RWPE2 (cell line): Measurements from ENCODE around the gene TRMT2A.
A peak's percentile ranks its signal among the peaks of the same experiment; 100 is the strongest.

Experiments used
- ATAC-seq: fragments of 200-7000 bp; cut with Tn5 transposase; 3 replicates; pipeline ENCODE4 v1.9.1; 2021; ENCODE audit warnings: low read depth
- DNase-seq: peaks from one replicate; pipeline ENCODE4 v3.0.0-alpha.2; 2020; ENCODE audit warnings: low spot score
- H3K27ac ChIP-seq: fragments of 450-650 bp; 2 replicates; pipeline ENCODE4 v1.5.1; 2017; ENCODE audit warnings: mild to moderate bottlenecking; ENCODE audit not compliant: poor library complexity, severe bottlenecking
- H3K27me3 ChIP-seq: fragments of 250-450 bp; sonication (Bioruptor Pico); 2 replicates; pipeline ENCODE4 v1.5.1; 2021; ENCODE audit warnings: mild to moderate bottlenecking, moderate library complexity; ENCODE audit not compliant: insufficient read depth, poor library complexity, severe bottlenecking
- H3K36me3 ChIP-seq: fragments of 250-450 bp; sonication (Bioruptor Pico); 2 replicates; pipeline ENCODE4 v1.5.1; 2020; ENCODE audit warnings: low read depth, mild to moderate bottlenecking, moderate library complexity
- H3K4me1 ChIP-seq: fragments of 250-450 bp; sonication (Bioruptor Pico); 2 replicates; pipeline ENCODE4 v1.5.1; 2021; ENCODE audit warnings: mild to moderate bottlenecking, moderate library complexity; ENCODE audit not compliant: insufficient read depth, poor library complexity, severe bottlenecking
- H3K4me3 ChIP-seq: fragments of 250-450 bp; sonication (Bioruptor Pico); 2 replicates; pipeline ENCODE4 v1.5.1; 2021; ENCODE audit warnings: mild to moderate bottlenecking, moderate library complexity; ENCODE audit not compliant: severe bottlenecking
- H3K9me3 ChIP-seq: fragments of 250-450 bp; sonication (Bioruptor Pico); 2 replicates; pipeline ENCODE4 v1.5.1; 2021; ENCODE audit warnings: mild to moderate bottlenecking, moderate library complexity; ENCODE audit not compliant: severe bottlenecking
- TF ChIP-seq, protein P1 (sequence below): fragments of 450-650 bp; IDR thresholded peaks from one replicate; pipeline ENCODE4 v1.5.1; 2017; ENCODE audit warnings: mild to moderate bottlenecking, moderate library complexity; ENCODE audit not compliant: poor library complexity, severe bottlenecking

TRMT2A gene

DNA sequence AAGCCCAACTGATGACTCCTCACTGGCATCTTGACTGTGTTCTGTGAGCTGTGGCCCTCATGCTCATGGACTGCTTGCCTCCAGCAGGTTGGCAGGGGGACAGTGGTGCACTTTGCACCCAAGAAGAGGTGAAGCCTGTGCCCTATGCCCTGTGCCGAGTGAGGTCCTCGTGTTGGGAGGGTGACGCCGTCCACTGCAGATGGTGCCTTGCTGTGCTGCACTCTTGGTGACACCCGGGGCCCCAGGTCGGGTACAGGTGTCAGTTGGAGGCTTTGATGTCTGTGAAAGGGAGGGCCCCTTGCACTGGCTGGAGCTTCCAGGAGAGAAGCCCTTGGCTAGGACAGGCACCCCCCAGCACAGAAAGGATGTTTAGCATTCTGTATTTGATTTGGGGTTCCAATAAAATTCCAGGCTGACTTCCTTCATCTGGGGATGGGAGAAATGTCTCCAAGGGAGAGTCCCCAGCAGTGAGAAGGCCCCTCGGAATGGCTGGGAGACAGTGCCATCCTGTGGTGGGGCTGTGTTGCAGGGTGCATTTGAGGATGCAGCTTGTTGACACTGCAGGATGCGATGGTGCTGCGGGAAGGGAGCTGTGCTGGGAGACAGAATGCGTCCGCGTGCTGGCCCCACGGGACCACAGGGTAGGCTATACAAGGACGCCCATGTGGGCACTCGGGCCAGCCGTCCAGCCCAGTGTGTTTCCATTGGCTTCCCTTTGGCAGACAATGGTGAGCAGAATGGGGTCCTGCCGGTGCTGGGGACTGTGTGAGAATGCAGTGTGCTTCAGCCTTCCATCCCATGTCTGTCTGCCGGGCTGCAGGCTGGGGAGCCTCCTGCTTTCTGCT, 12.1 kb upstream of the TRMT2A start:
- H3K4me3 ChIP-seq, result no peak overlapping the region
- TF ChIP-seq, protein P1, sequence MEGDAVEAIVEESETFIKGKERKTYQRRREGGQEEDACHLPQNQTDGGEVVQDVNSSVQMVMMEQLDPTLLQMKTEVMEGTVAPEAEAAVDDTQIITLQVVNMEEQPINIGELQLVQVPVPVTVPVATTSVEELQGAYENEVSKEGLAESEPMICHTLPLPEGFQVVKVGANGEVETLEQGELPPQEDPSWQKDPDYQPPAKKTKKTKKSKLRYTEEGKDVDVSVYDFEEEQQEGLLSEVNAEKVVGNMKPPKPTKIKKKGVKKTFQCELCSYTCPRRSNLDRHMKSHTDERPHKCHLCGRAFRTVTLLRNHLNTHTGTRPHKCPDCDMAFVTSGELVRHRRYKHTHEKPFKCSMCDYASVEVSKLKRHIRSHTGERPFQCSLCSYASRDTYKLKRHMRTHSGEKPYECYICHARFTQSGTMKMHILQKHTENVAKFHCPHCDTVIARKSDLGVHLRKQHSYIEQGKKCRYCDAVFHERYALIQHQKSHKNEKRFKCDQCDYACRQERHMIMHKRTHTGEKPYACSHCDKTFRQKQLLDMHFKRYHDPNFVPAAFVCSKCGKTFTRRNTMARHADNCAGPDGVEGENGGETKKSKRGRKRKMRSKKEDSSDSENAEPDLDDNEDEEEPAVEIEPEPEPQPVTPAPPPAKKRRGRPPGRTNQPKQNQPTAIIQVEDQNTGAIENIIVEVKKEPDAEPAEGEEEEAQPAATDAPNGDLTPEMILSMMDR, result peak; percentile 43
- H3K36me3 ChIP-seq, result peaks cover 29% of the 10 kb centered on the region
- H3K9me3 ChIP-seq, result peaks cover 2% of the 10 kb centered on the region
- ATAC-seq, result peak; percentile 29
- no peak overlapping the region for H3K27ac ChIP-seq
- no peaks in the 10 kb centered on the region for H3K4me1 ChIP-seq
- H3K27me3 ChIP-seq, result no peaks in the 10 kb centered on the region
- DNase-seq, result no peak

DNA sequence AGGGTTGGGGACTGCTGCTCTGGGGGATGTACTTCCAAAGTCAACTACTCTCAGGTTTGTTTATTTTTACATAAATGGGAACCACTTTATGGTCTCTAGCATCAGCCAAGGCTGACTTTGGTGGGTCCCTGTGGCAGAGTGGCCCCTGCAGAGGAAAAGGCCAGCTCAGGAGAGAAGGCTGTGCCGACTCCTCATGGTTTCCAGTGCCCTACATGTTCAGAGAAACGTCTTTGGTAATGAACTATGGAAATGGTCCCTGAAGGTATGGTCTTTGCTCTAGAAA, 11.5 kb upstream of the TRMT2A start:
- TF ChIP-seq, protein P1, result no peak
- no peak for DNase-seq
- H3K36me3 ChIP-seq, result peaks cover 35% of the 10 kb centered on the region
- H3K4me1 ChIP-seq, result no peaks in the 10 kb centered on the region
- peaks cover 2% of the 10 kb centered on the region for H3K9me3 ChIP-seq
- no peak for ATAC-seq
- H3K27me3 ChIP-seq, result no peaks in the 10 kb centered on the region
- no peak overlapping the region for H3K4me3 ChIP-seq
- no peak overlapping the region for H3K27ac ChIP-seq

DNA sequence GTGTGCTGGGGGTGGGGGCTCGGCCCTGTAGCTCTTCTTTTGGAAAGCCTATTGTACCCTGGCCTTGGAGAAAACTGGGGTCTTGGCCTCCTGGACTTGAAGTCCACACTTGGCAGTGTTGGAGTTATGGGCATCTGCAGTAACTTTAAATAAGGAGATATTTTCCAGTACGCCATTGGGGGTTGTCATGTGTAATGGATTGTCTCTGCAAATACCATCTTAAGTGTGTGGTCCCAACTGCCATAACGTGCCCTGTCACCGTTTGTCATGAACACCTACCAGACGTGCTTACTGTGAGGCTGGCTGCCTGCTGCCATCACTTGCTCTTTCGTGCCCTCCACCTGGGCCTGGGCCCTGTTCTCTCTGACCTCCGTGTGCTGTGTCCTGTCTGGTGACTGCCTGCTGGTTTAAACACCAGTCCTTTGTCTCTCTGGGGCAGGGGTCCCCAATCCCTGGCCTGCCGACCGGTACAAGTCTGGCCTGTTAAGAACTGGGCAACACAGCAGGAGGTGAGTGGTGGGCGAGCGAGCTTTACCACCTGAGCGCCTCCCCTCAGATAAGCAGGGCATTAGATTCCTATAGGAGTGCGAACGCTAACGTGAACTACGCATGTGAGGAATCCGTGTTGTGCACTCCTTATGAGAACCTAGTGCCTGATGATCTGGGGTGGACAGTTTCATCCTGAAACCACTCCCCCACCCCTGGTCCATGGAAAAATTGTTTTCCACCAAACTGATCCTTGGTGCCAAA, 11.0 kb upstream of the TRMT2A start:
- H3K4me1 ChIP-seq, result no peaks in the 10 kb centered on the region
- no peaks in the 10 kb centered on the region for H3K27me3 ChIP-seq
- H3K4me3 ChIP-seq, result no peak overlapping the region
- H3K36me3 ChIP-seq, result peaks cover 37% of the 10 kb centered on the region
- no peak overlapping the region for H3K27ac ChIP-seq
- DNase-seq, result no peak
- TF ChIP-seq, protein P1, result no peak
- H3K9me3 ChIP-seq, result peaks cover 2% of the 10 kb centered on the region
- no peak for ATAC-seq

DNA sequence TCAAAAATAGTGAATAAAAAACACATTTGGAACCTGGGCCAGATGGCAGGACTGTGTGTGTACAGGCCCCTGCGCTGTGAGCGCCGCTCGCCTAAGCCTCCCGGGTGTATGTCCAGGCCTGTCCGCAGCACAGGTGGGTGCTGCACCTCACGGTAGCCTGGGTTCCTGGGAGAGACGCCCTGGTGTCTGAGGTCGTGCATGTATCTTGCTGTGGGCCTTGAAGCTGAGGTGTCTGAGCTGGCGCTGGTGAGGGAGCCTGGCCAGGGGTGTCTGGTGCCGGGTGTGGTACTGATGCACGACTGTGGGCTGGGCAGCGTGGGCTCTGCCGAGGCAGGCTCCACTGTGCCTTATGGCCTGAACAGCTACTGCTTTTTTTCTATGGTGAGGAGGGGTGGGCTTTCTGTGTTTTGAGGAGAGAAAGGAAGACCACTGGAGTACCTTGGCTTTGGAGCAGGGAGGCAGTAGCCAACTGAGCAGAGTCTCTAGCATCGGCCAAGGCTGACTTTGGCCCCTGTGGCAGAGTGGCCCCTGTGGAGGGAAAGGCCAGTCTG, 10.4 kb upstream of the TRMT2A start:
- TF ChIP-seq, protein P1, result no peak
- H3K36me3 ChIP-seq, result peaks cover 37% of the 10 kb centered on the region
- no peak overlapping the region for H3K27ac ChIP-seq
- H3K9me3 ChIP-seq, result peaks cover 2% of the 10 kb centered on the region
- H3K27me3 ChIP-seq, result no peaks in the 10 kb centered on the region
- no peak overlapping the region for H3K4me3 ChIP-seq
- ATAC-seq (no peak), DNase-seq (no peak)
- H3K4me1 ChIP-seq, result no peaks in the 10 kb centered on the region
